OCI-LY7 (cell line): ENCODE data around the gene MAP6. TPM values are rescaled to one million over a fixed set of nuclear protein-coding genes. Genes with fewer than 3 reads are reported as not detected.

Experiments
- BruUV-seq: library from RNA; stranded (reverse); fragments of 400-500 nt; replicated peaks from 2 replicates; lab custom pipeline; 2021; lab: Mats Ljungman, UMichigan
- CTCF ChIA-PET: fragments of 300-600 bp; sonication (Branson Sonifier 250); formaldehyde crosslinking; loops from one replicate; lab custom pipeline; 2022; ENCODE audit warnings: antibody characterized with exemption; ENCODE audit not compliant: unreplicated experiment; lab: Charles Lee
- POLR2A ChIA-PET: fragments of 300-600 bp; sonication (Branson Sonifier 250); formaldehyde crosslinking; loops from one replicate; lab custom pipeline; 2022; ENCODE audit warnings: antibody characterized with exemption; lab: Charles Lee
- DNase-seq: peaks from one replicate; pipeline ENCODE4 v3.0.0-alpha.2; 2015; ENCODE audit warnings: low spot score
- H2AFZ ChIP-seq: fragments of 200-600 bp; sonication (generic), shearing (Covaris generic); 2 replicates; pipeline ENCODE4 v1.6.1; 2014; ENCODE audit warnings: mild to moderate bottlenecking, antibody characterized with exemption, low read length, moderate library complexity
- H3K27ac ChIP-seq: fragments of 200-600 bp; sonication (generic); 2 replicates; pipeline ENCODE4 v1.5.1; 2014; ENCODE audit warnings: mixed run types, low read depth, mild to moderate bottlenecking, moderate library complexity, low read length, inconsistent platforms; ENCODE audit not compliant: poor library complexity, severe bottlenecking
- H3K36me3 ChIP-seq: fragments of 200-600 bp; sonication (generic); 2 replicates; pipeline ENCODE4 v1.6.1; 2014; ENCODE audit warnings: mild to moderate bottlenecking, antibody characterized with exemption, low read length, moderate library complexity, mixed read lengths; ENCODE audit not compliant: insufficient read depth
- H3K4me1 ChIP-seq: fragments of 200-600 bp; sonication (generic); 2 replicates; pipeline ENCODE4 v1.5.1; 2014; ENCODE audit warnings: mild to moderate bottlenecking, low read length; ENCODE audit not compliant: insufficient read depth, poor library complexity, severe bottlenecking
- H3K4me2 ChIP-seq: fragments of 200-600 bp; sonication (generic); 2 replicates; pipeline ENCODE4 v1.6.1; 2014; ENCODE audit warnings: mild to moderate bottlenecking, low read length
- H3K4me3 ChIP-seq: fragments of 200-600 bp; sonication (generic); 2 replicates; pipeline ENCODE4 v1.5.1; 2014; ENCODE audit warnings: mild to moderate bottlenecking, low read depth, low read length; ENCODE audit not compliant: poor library complexity, severe bottlenecking
- H3K79me2 ChIP-seq: fragments of 200-600 bp; sonication (generic); 2 replicates; pipeline ENCODE4 v1.6.1; 2016; ENCODE audit warnings: low read depth, mild to moderate bottlenecking, low read length, moderate library complexity, mixed read lengths; ENCODE audit not compliant: insufficient read depth
- H3K9me2 ChIP-seq: fragments of 200-600 bp; sonication (generic); 2 replicates; pipeline ENCODE4 v1.6.1; 2016; ENCODE audit warnings: mild to moderate bottlenecking, low read length, mixed read lengths; ENCODE audit not compliant: insufficient read depth
- H3K9me3 ChIP-seq: fragments of 200-600 bp; sonication (generic); 2 replicates; pipeline ENCODE4 v1.6.1; 2014; ENCODE audit warnings: mild to moderate bottlenecking, mixed run types, low read length, mixed read lengths
- H4K20me1 ChIP-seq: fragments of 200-600 bp; sonication (generic); 2 replicates; pipeline ENCODE4 v1.6.1; 2014; ENCODE audit warnings: mild to moderate bottlenecking, antibody characterized with exemption, low read length, moderate library complexity, mixed read lengths; ENCODE audit not compliant: insufficient read depth
- CTCF ChIP-seq: fragments of 200-600 bp; sonication (generic); conservative IDR thresholded peaks from 2 replicates; pipeline ENCODE4 v1.5.1; 2014; ENCODE audit warnings: mild to moderate bottlenecking, antibody characterized with exemption, low read length, moderate library complexity, mixed read lengths
- EZH2phosphoT487 ChIP-seq: fragments of 200-600 bp; sonication (generic); IDR thresholded peaks from 2 replicates; pipeline ENCODE4 v1.6.1; 2018; ENCODE audit warnings: low read depth, borderline replicate concordance, mild to moderate bottlenecking, mixed run types, antibody characterized with exemption, low read length, moderate library complexity, mixed read lengths
- intact Hi-C: fragments of 100-400 bp; cut with micrococcal nuclease; formaldehyde crosslinking; loops from one replicate; pipeline ENCODE4 v1.10.0; 2022; ENCODE audit not compliant: unreplicated experiment
- total RNA-seq, 2 experiments: library from RNA; depleted of rRNA in 1 of 2; stranded (reverse); fragments of >200 nt in 1 of 2; shearing (Covaris generic) in 1 of 2; gene quantifications; 2 replicates each; pipeline ENCODE4 v1.2.3, GENCODE V29; 2014 to 2022

The MAP6 gene
- total RNA-seq, 2 experiments from 2014 or later = not detected

- Histone ChIP-seq H4K20me1 (no peaks in the 10 kb centered on the region), H3K36me3 (no peaks in the 10 kb centered on the region), H3K4me3 (no peak overlapping the region), H2AFZ (no peak overlapping the region), H3K9me2 (no peaks in the 10 kb centered on the region), H3K27ac (no peak overlapping the region), H3K4me2 (no peak overlapping the region), H3K9me3 (no peaks in the 10 kb centered on the region), H3K4me1 (no peaks in the 10 kb centered on the region), H3K79me2 (no peaks in the 10 kb centered on the region)
- intact Hi-C loops = no loop called here
- no TSS peak for BruUV-seq
- ChIA-PET CTCF (no interaction called here), POLR2A (no interaction called here)
- TF ChIP-seq EZH2phosphoT487 = no peak
- TF ChIP-seq CTCF = no peak
- no peak for DNase-seq
Observed at GRCh38 chr11:75556275-75556674, 112.6 kb downstream of the MAP6 start.

- no peak for DNase-seq
- H2AFZ ChIP-seq = no peak overlapping the region
- no peaks in the 10 kb centered on the region for H3K9me3 ChIP-seq
- H3K9me2 ChIP-seq = no peaks in the 10 kb centered on the region
- ChIA-PET POLR2A (no interaction called here), CTCF (no interaction called here)
- H3K4me2 ChIP-seq = no peak overlapping the region
- TF ChIP-seq CTCF (no peak), EZH2phosphoT487 (no peak)
- no peaks in the 10 kb centered on the region for H3K36me3 ChIP-seq
- H3K4me3 ChIP-seq = no peak overlapping the region
- H3K4me1 ChIP-seq = no peaks in the 10 kb centered on the region
- no peaks in the 10 kb centered on the region for H3K79me2 ChIP-seq
- no peak overlapping the region for H3K27ac ChIP-seq
- intact Hi-C loops = no loop called here
- no TSS peak for BruUV-seq
- H4K20me1 ChIP-seq = no peaks in the 10 kb centered on the region
Observed at GRCh38 chr11:75555079-75555811, 113.6 kb downstream of the MAP6 start.
